K562 (cell line): ENCODE results near the gene IMPDH2. TPM values are rescaled to one million over a fixed set of nuclear protein-coding genes. Genes with fewer than 3 reads are reported as not detected.

Source experiments
- ATF1 ChIP-seq, 2 experiments: fragments of 450-650 bp in 1 of 2; IDR thresholded peaks; 2 replicates each; pipeline ENCODE4 v1.6.1; 2016; ENCODE audit warnings: missing compliant biosample characterization in 1 of 2, missing genetic modification characterization in 1 of 2
- BRF1 ChIP-seq: IDR thresholded peaks from 3 replicates; pipeline ENCODE4 v1.6.1; 2011; ENCODE audit warnings: borderline replicate concordance, mild to moderate bottlenecking; ENCODE audit not compliant: insufficient read length; ENCODE audit errors: extremely low read depth
- CBFA2T3 ChIP-seq: fragments of 450-650 bp; IDR thresholded peaks from 2 replicates; pipeline ENCODE4 v1.6.1; 2017
- CREB5 ChIP-seq: fragments of 250-450 bp; sonication (Bioruptor Pico); IDR thresholded peaks from 2 replicates; pipeline ENCODE4 v1.5.0; 2020; ENCODE audit warnings: mild to moderate bottlenecking
- CREM ChIP-seq: IDR thresholded peaks from 2 replicates; pipeline ENCODE4 v1.6.1; 2014; ENCODE audit warnings: antibody characterized with exemption, low read depth
- CTBP1 ChIP-seq: fragments of 450-650 bp; IDR thresholded peaks from 2 replicates; pipeline ENCODE4 v1.6.1; 2016; ENCODE audit warnings: borderline replicate concordance
- E2F5 ChIP-seq: sonication (generic); formaldehyde crosslinking; IDR thresholded peaks from 2 replicates; pipeline ENCODE4 v1.8.0; 2022; ENCODE audit warnings: mild to moderate bottlenecking, missing genetic modification reagents
- E2F8 ChIP-seq: fragments of 450-650 bp; IDR thresholded peaks from 2 replicates; pipeline ENCODE4 v1.7.1; 2018; ENCODE audit warnings: mild to moderate bottlenecking, low read depth; ENCODE audit not compliant: partially characterized antibody
- ELF2 ChIP-seq: fragments of 250-450 bp; sonication (Bioruptor Pico); IDR thresholded peaks from 2 replicates; pipeline ENCODE4 v1.5.0; 2021; ENCODE audit warnings: mild to moderate bottlenecking
- EZH2 ChIP-seq: IDR thresholded peaks from 2 replicates; pipeline ENCODE4 v1.6.1; 2012; ENCODE audit warnings: low read depth, mild to moderate bottlenecking, inconsistent platforms, low read length, borderline replicate concordance
- FUS ChIP-seq: fragments of 200-400 bp; formaldehyde crosslinking; optimal IDR thresholded peaks from 2 replicates; pipeline ENCODE3; 2017; ENCODE audit warnings: low read depth, low read length
- HMGXB4 ChIP-seq: sonication (generic); formaldehyde crosslinking; IDR thresholded peaks from 2 replicates; pipeline ENCODE4 v1.8.1; 2023; ENCODE audit warnings: mild to moderate bottlenecking, missing genetic modification reagents
- HOXB6 ChIP-seq: fragments of 250-450 bp; sonication (Bioruptor Pico); IDR thresholded peaks from 2 replicates; pipeline ENCODE4 v1.5.1; 2022; ENCODE audit warnings: mild to moderate bottlenecking, borderline replicate concordance
- MBD2 ChIP-seq: sonication (generic); IDR thresholded peaks from 2 replicates; pipeline ENCODE4 v1.6.1; 2016; ENCODE audit warnings: low read depth, borderline replicate concordance
- MCM2 ChIP-seq: fragments of 450-650 bp; IDR thresholded peaks from 2 replicates; pipeline ENCODE4 v1.6.1; 2017; ENCODE audit warnings: low read depth, mild to moderate bottlenecking
- MTA3 ChIP-seq: fragments of 450-650 bp; formaldehyde crosslinking; IDR thresholded peaks from 2 replicates; pipeline ENCODE4 v1.6.1; 2017; ENCODE audit warnings: mild to moderate bottlenecking, borderline replicate concordance
- NFE2 ChIP-seq: IDR thresholded peaks from 2 replicates; pipeline ENCODE4 v1.6.1; 2014; ENCODE audit warnings: antibody characterized with exemption, low read depth
- NR4A1 ChIP-seq, 2 experiments: fragments of 250-450 bp in 1 of 2; fragments of 450-650 bp in 1 of 2; sonication (Bioruptor Pico) in 1 of 2; IDR thresholded peaks; 2 replicates each; pipeline versions ENCODE4 v1.4.0 to v1.6.1; 2016 to 2020; ENCODE audit warnings: mild to moderate bottlenecking in 2 of 2, missing compliant biosample characterization in 1 of 2, missing genetic modification characterization in 1 of 2, moderate library complexity in 1 of 2
- RBM15 ChIP-seq: fragments of 200-400 bp; formaldehyde crosslinking; IDR thresholded peaks from 2 replicates; pipeline ENCODE4 v1.6.1; 2018; ENCODE audit warnings: mild to moderate bottlenecking, low read length, moderate library complexity; ENCODE audit not compliant: insufficient read depth
- ZNF431 ChIP-seq: sonication (generic); formaldehyde crosslinking; IDR thresholded peaks from 2 replicates; pipeline ENCODE4 v1.8.0; 2022; ENCODE audit warnings: mild to moderate bottlenecking, missing genetic modification reagents
- ZNF668 ChIP-seq: fragments of 250-450 bp; sonication (Bioruptor Pico); IDR thresholded peaks from 2 replicates; pipeline ENCODE4 v1.8.0; 2022; ENCODE audit warnings: mild to moderate bottlenecking, inconsistent platforms
- ZSCAN29 ChIP-seq: fragments of 450-650 bp; IDR thresholded peaks from 2 replicates; pipeline ENCODE4 v1.6.1; 2017
- polyA plus RNA-seq, 8 experiments: library from polyadenylated mRNA; depleted of rRNA in 4 of 8; stranded (reverse) in 5 of 8; unstranded in 3 of 8; fragments of >200 nt; fragmentation: Nextera tagmentation in 2 of 8; fragmentation: Illumina TruSeq in 1 of 8; extraction: Ambion mirVana in 2 of 8; extraction: Trizol in 1 of 8; gene quantifications; 2 replicates each; pipeline versions ENCODE4 v1.2.1 to v1.2.3, GENCODE V29; 2011 to 2014; ENCODE audit warnings: inconsistent platforms in 1 of 8, missing spikeins in 1 of 8
- total RNA-seq, 7 experiments: library from RNA; depleted of rRNA in 6 of 7; stranded (reverse); fragments of >200 nt in 6 of 7; fragmentation: Illumina TruSeq in 2 of 7; extraction: Trizol in 2 of 7; gene quantifications; 2 replicates each; pipeline versions ENCODE4 v1.2.1 to v1.2.3, GENCODE V29; 2011 to 2021; ENCODE audit warnings: low replicate concordance in 1 of 7

Gene IMPDH2
- total and polyA plus RNA-seq, 9 of the 15 experiments (the other 6 are each of a cell fraction or from before 2014, with no cell fraction given), result 318 to 507 (median 366) TPM

GRCh38 chr3:49021813-49022687 lies 7.1 kb downstream of the IMPDH2 start, which contains the start of gene NDUFAF3 (continued):
- peak; percentile 36; the same call in 1 of the 2 replicates for TF ChIP-seq CTBP1
- peak; percentile 90 for TF ChIP-seq CREM
- no peak for TF ChIP-seq ELF2 (CRISPR knock-in tag)
- TF ChIP-seq CREB5 (CRISPR knock-in tag), result no peak
- TF ChIP-seq EZH2, result no peak
- no peak for TF ChIP-seq ZSCAN29
- TF ChIP-seq E2F8, result no peak
- TF ChIP-seq NR4A1 (CRISPR knock-in tag; IDR thresholded peaks at IDR 0.05), result no peak
- TF ChIP-seq NR4A1 (tag; IDR thresholded peaks at IDR 0.05), result no peak
- TF ChIP-seq ATF1 (CRISPR knock-in tag; IDR thresholded peaks at IDR 0.05), result no peak
- peak; percentile 89 for TF ChIP-seq ATF1 (tag; IDR thresholded peaks at IDR 0.05)
- TF ChIP-seq RBM15, result no peak
- TF ChIP-seq FUS, result no peak
- TF ChIP-seq ZNF431, result no peak; the same call in none of the 2 replicates
- TF ChIP-seq MCM2, result no peak
- no peak for TF ChIP-seq NFE2
- TF ChIP-seq BRF1, result no peak
- TF ChIP-seq HOXB6, result no peak
- TF ChIP-seq ZNF668 (CRISPR knock-in tag), result no peak
- TF ChIP-seq HMGXB4 (CRISPR knock-in tag), result 0 out of 2 replicates have a peak, but pooled peaks have one; percentile 61
- TF ChIP-seq E2F5 (CRISPR knock-in tag), result no peak
- TF ChIP-seq MBD2, result peak; percentile 39; the same call in 1 of the 2 replicates
- 0 out of 2 replicates have a peak, but pooled peaks have one; percentile 22 for TF ChIP-seq CBFA2T3
- no peak; the same call in 1 of the 2 replicates for TF ChIP-seq MTA3
